Peyer's patch (tissue), 4 donors: ENCODE measurements around the gene EFS.

Experiments
- POLR2A ChIP-seq, 2 donors: fragments of 450-650 bp; IDR thresholded peaks; one replicate each; pipeline ENCODE4 v1.5.1; 2017; ENCODE audit warnings: antibody characterized with exemption in 2 of 2, mild to moderate bottlenecking in 2 of 2, moderate library complexity in 2 of 2
- TF ChIP-seq, protein P1 (sequence below), 6 experiments: fragments of 450-650 bp in 4 of 6; fragments of 200-600 bp in 2 of 6; sonication (generic) in 1 of 6; IDR thresholded peaks; one replicate each; pipeline ENCODE4 v1.5.1; 2017 to 2019; ENCODE audit warnings: antibody characterized with exemption in 6 of 6, mild to moderate bottlenecking in 3 of 6, moderate library complexity in 1 of 6

GRCh38 chr14:23357261-23357660, 7.7 kb downstream of the EFS start:
- TF ChIP-seq, protein P1, sequence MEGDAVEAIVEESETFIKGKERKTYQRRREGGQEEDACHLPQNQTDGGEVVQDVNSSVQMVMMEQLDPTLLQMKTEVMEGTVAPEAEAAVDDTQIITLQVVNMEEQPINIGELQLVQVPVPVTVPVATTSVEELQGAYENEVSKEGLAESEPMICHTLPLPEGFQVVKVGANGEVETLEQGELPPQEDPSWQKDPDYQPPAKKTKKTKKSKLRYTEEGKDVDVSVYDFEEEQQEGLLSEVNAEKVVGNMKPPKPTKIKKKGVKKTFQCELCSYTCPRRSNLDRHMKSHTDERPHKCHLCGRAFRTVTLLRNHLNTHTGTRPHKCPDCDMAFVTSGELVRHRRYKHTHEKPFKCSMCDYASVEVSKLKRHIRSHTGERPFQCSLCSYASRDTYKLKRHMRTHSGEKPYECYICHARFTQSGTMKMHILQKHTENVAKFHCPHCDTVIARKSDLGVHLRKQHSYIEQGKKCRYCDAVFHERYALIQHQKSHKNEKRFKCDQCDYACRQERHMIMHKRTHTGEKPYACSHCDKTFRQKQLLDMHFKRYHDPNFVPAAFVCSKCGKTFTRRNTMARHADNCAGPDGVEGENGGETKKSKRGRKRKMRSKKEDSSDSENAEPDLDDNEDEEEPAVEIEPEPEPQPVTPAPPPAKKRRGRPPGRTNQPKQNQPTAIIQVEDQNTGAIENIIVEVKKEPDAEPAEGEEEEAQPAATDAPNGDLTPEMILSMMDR (IDR thresholded peaks at IDR 0.05), result no peak
- TF ChIP-seq POLR2A (IDR thresholded peaks at IDR 0.05), result no peak
